GM21526 (cell line): ENCODE results near the gene MCRS1.
"Not testable (repeated sequence)": the region's sequence is repeated elsewhere in the genome, so short reads cannot be mapped to it uniquely, and the experiment has no call there.

ENCODE experiments used
- ATAC-seq: cut with Tn5 transposase; IDR thresholded peaks from one replicate; pipeline ENCODE4 v1.9.1; 2021; ENCODE audit warnings: moderate library complexity; ENCODE audit not compliant: unreplicated experiment, low FRiP score

The MCRS1 gene

DNA sequence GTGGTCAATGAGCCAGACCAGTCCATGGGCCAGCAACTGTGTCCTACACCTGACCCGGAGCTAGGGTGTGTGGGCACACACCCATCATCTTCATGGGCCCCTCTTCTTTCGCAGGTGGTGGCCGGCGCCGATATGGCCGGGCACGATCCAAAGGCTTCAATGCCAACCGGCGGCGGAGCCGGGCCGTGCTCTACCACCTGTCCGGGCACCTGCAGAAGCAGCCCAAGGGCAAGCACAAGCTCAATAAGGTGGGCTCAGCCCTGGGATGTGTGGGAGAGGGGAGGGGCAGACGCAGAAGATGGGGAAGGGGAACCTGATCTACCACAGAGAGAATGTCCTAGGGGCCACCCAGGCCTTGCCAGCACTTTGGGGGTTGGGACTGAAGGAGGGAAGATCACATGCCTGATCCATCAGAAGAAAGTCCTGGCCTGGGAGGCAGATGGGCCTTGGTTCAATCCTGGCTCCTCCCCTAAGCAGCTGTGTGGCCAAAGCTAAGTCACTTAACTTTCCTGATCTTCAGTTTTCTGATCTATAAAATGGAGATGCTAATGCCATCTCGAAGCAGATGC lies 25.3 kb downstream of the MCRS1 start:
- no peak for ATAC-seq

DNA sequence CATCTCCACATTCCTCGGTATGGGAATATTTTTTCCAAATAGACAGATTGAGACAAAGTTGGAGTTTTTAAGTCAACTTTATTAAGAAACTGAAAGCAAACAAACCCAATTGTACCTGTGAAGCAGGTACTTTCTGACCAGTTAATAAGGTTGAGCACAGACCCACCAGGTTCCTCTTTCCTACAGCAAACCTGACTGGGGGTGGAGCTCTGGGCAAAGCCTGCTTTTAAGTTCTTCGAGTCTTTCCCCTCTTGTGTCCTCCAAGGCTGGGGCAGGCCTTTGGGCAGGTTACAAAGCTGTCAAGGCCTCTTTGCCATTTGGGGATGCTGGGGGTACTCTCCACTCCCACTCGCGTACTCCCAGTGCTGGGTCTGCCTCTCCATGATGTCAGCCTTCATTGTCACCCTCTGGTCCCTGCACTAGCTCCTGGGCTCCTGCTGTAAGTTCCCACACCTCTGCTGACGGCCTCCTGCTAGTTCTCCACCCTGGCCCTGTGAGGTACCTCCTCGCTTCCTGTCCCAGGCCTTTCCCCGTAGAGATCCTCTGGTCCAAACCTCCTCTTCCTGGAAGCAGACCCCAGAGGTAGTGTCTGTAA lies 25.9 kb downstream of the MCRS1 start:
- ATAC-seq: no peak

DNA sequence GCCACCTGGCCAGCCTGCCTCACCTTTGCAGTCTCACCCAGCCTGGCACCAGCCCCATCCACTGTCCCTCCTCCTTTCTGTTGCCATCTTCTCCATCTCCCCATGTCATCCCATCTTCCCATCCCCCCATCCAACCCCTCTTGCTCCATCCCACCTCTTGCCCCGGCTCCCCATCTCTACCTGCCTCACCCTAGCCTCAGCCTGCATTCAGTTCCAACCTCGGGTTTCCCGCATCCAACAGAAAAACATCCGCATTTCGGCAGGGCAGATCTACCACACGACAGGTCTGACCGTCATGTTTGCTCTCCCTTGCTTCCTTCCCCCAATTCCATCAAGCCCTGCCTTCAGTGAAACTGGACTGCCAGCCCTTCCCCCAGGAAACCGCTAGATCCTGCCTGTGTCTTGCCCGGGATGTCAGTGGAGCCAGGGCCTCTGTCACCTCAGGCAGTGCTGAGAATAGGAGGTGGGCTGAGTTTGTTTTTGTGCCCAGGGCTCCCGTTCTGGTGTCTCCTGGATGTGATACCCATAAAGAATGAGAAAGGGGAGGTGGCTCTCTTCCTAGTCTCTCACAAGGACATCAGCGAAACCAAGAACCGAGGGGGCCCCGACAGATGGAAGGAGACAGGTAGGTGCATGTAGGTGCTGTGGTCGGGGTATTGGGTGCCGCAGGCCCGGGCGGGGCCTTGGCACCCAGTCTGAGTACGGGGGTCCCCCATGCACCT lies 26.6 kb downstream of the MCRS1 start:
- no peak for ATAC-seq

DNA sequence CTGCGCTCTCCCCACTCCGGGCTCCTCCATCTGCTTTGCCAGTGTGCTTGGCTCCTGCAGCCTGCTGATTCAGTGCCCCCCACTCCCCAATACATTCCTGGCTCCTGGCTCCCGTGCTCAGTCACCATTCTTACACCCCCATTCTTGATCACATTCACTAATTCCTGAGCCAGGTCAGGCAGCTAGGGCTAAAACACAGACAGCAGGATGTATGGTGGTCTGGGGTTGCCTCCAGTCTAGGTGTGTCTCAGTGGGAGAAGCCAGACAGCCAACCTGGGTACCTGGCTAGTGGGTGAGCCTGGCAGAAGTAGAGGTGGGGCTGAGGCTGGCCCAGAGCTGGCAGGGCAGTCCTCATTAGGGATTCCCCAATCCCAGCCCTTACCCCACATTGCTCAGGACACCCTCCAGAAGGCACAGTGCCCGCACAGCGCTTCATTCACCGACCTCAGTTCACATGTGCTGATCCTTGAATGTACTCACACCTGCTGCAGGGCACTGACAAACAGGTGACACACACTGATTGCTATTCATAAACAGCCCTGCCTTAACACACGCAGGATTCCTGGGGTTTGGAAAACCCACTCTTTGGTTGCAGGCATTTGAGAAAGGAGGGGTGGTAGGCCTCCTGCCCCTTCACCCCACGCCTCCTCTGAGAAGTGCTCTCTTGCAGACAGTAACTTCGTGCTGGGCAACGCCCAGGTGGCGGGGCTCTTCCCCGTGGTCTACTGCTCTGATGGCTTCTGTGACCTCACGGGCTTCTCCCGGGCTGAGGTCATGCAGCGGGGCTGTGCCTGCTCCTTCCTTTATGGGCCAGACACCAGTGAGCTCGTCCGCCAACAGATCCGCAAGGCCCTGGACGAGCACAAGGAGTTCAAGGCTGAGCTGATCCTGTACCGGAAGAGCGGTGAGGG lies 27.5 kb downstream of the MCRS1 start:
- no peak for ATAC-seq

DNA sequence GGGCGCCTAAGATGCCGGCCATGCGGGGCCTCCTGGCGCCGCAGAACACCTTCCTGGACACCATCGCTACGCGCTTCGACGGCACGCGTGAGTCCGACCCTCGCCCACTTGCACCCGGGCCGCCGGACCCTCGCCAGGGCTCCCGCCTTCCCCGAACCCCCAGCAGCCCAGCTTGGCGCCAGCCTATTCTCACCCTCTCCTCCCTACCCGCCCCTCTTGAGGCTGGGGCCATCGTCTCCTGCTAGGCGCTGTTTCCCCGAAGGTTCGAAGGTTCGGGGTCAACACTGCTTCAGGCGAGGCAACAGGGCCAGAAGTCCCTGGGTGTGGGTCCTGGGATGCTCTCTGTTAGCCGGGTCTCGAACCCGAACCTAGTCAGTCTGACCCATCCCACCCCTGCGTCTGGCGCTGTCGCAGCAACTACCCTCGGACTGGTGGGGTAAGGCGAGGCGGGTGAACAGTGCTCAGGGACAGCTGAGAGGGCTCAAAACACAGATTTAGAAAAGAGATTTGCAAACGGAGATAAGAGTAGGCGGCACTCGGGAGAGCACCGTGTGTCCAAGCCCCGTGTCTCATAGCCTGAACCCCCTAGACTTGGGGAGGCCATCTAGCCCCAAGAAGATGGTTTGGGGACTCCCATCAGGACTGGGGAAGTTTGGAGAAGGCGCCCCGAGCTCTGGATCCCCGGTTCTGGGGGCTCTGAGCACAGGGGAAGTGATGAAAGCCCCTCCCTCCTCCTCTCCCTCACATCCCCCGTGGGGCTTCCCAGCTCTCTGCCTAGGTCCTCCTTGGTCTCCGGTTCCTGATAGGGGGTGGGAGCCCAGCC lies 28.3 kb downstream of the MCRS1 start:
- ATAC-seq: no peak

DNA sequence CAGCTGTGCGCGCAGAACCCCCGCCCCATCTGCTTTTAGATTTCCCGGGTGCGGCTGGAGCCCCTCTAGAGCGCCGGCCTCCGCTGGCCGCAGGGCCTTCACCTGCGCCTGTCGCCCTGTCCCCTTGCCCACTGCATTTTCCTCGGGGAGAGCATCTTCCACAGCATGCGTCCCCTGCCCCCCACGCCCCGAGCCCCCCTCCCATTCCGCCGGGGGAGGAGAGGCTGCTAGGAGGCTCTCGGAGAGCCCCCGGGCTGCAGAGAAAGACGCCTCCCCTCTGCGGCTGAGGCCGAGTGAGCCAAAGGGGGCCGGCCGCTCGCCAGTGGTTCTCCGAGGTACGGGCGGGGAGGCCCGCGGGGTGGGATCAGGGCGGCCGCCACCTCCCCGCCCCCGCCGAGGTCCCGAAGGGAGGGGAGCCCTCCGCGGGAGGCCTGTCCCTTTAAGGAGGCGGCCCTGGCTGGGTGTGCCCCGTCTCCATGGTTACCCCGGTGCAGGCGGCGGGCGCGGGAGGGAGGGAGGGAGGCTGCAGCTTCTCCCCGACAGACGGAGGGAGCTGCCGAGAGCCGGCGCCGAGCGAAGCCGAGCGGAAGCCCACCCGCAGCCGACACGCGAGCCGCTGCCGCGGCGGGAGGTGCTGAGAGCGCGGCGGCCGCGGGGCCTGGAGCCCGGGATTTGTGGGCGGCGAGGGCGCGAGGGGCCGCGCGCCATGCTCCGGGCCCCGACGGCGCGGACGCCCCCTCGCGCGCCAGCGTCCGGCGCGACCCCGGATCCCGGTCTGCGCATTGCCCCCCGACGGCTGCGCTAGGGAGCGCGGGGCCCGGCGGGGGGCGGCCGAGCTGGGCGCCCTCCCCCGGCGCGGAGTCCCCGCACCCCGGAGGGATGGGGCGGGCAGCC lies 29.2 kb downstream of the MCRS1 start, which contains the start of gene KCNH3:
Gene KCNH3 (plus strand): TSS at position 521 of the 894 bp plus-strand sequence. CDS start 387 bp downstream, outside the sequence.
- no peak for ATAC-seq

GRCh38 chr12:49537752-49538509 lies 30.0 kb downstream of the MCRS1 start:
- ATAC-seq: no peak

DNA sequence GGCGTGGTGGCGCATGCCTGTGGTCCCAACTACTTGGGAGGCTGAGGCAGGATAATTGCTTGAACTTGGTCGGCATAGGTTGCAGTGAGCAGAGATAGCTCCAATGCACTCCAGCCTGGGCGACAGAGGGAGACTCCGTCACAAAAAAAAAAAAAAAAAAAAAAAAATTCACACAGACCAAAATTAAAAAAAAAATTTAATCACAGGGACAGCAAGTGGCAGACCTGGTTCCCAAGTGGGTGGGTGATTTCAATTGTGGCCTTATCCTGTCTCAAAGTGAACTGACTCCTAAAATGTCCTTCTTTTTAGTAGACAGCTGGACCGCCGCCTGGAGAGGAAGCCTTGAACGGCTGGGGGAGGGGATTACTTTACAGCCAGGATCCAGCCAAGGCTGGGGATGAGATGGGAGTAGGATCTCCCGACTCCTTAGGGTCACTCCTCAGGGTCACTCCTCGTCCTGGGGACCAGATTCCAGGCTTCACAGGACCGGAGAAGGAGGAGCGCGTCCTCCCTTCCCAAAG lies 30.7 kb downstream of the MCRS1 start:
- ATAC-seq: no peak

DNA sequence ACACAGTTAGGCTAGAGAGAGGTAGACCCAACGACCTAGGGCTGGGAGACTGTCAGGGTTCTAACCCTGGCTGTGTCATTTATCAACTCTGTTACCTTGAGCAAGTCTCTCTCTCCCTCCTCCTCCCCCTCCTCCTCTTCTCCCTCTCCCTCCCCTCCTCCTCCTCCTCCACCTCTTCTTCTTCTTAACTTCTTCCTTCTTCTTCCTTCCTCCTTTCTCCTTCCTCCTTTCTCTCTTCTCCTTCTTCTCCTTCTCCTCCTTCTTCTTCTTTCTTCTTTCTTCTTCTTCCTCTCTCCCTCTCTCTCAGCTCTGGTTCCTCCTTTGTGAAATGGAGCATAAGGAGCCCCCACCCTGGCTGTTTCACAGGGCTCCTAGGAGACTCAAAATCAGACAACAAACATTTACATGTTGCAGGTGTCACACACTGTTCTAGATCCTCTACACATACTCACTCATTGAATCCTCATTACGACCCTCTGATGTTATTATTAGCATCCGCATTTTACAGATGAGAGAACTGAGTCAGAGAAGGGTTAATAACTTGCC lies 31.3 kb downstream of the MCRS1 start:
- no peak for ATAC-seq

DNA sequence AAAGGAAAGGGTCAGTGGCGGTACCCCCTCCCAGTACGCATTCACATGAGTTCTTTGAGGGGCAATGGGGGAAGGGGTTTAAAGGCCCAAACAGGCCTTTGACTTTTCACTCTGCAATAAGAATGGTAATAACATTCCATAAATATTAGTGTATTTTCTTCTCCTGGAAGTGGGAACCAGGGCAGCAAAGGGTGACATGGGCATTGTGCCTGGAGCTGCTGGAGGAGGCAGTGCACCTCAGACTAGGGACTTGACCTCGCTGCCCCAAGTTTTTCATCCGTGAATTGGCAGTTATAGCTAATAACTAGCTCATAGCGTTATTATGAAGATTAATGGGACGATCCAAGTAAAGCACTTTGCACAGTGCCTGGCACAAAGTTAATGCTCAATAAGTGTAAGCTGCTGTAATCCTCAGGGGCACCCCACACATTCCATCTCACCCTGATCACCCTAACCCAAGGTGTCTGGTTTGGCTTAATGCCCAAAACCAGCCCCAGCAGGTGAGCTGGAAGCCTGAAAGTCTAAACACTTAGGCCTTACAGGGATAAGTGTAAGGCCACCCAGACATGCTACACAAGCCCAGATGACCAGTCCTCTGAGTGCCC lies 31.9 kb downstream of the MCRS1 start:
- no peak for ATAC-seq

GRCh38 chr12:49534731-49535278 lies 33.1 kb downstream of the MCRS1 start:
- no peak for ATAC-seq

- not testable (repeated sequence) for ATAC-seq
Observed at GRCh38 chr12:49534122-49534521, 33.8 kb downstream of the MCRS1 start.

GRCh38 chr12:49533331-49533730 lies 34.6 kb downstream of the MCRS1 start:
- no peak for ATAC-seq

DNA sequence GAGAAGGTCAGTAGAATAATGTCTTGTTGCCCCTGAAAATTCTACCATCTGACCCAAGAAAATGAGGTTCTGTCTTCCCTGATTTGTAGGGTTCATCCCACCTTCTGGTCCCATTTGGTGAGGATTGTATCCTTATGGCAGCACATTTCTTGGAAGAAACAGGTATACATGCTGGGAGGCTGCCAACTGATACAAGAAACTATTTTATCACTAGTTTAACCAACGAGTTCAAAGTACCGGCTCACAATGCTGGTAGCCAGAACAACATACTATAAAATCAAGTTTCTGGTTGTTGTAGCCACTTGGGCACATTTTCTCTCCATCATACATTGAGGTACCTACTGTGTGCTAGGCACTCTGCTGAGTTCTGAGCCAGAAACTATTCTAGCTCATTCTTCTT lies 36.2 kb downstream of the MCRS1 start:
- no peak for ATAC-seq

DNA sequence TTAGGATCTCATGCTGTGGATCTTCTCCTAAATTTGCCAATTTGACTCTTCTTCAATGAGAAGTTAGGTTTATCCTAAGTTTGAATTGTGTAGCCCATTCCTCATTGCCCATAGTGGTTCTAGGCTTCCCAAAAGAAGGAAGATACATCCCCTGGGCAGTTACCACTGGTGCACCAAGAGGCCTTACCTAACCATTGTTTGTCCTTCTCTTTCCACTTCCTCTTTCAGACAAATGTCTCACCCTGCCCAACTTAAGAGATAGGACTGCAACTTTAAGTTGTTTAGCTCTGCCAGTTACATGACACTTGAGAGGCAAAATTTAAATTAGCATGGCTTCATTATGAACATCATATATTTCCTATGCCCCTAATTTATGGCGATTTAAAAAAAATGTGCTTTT lies 38.5 kb downstream of the MCRS1 start:
- no peak for ATAC-seq

DNA sequence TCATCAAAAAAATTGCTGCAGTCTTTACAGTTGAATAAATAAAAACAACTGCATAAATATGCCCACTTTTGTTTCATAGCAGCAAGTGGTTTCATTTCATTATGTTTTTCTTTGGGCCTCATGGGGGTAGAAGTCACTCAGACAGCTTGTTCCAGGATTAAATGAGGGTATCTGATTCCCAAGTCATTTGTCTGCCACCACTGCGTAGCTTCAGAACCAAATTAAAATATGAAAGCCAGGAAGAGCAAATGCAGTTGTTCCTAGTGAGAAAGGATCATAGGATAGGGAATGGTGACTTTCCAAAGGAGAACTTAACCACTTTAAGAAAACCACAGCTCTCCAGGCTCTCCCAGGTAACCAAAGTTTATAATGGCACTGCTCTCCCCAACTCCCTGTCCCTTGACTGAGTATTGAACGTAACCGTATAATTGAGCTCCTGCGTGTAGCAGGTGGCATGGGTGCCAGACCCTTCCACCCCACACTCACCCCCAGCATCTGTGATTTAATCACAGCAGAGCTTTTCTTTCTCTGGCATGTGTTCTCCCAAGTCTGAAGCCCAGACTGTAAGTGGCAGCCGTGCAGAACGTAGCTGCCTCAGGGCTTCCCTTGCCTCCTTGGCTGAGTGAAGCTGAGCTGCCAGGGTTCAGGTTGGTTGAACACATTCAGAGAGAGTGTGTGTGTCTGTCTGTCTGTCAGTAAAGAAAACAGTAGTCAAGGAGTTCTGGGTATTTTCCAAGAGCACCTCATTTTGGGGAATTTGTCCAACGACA lies 40.4 kb downstream of the MCRS1 start:
- no peak for ATAC-seq
